Activated CD4-positive, CD25-positive, alpha-beta regulatory T cell (primary cell): Measurements from ENCODE around the gene MVB12B.
"Not testable (repeated sequence)": the region's sequence is repeated elsewhere in the genome, so short reads cannot be mapped to it uniquely, and the experiment has no call there.

Experiments used
- DNase-seq, 4 experiments: peaks; one replicate each; lab custom pipeline; 2025; lab: John Stamatoyannopoulos, UW

Gene MVB12B, protein sequence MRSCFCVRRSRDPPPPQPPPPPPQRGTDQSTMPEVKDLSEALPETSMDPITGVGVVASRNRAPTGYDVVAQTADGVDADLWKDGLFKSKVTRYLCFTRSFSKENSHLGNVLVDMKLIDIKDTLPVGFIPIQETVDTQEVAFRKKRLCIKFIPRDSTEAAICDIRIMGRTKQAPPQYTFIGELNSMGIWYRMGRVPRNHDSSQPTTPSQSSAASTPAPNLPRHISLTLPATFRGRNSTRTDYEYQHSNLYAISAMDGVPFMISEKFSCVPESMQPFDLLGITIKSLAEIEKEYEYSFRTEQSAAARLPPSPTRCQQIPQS

GRCh38 chr9:126326228-126327005 is at the start of gene MVB12B:
TSS of gene MVB12B (plus strand) at chr9:126326829. CDS start at chr9:126326930, 101 bp downstream.
- DNase-seq: peak in 3 of 4 experiments; percentile 14 to 31 (median 30)

DNA sequence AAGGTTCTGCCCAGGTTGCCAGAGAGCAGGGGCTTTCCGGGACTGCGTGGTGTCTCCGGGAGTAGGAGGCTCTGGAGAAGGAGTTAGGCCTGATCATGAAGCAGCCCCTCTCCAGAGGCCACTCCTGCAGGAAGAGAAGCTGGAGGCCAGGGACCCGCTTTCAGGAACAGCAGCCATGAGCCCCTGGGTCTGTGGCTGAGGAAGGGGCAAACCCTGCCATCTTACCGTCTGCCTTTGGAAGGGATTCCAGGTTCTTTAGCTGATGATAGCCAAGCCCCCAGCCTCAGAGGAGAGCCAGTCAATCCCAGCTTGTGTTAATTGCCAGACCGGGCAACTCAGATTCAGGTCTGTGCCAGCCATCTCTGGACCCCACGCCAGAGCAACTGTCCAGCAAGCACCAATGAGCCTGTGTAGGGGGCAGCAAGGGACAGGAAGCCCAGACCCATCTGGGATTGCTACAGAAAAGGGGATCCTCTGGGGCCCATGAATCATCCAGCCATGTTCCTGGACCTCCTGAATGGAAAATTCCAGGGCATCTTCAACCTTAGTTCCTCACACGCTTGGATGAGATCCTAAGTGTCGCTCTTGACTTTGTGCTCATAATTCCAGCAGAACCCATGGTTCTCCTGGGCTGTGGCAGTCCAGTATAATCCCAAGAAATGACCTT is 42.7 kb upstream of the MVB12B start:
- no peak for DNase-seq

GRCh38 chr9:126285652-126286051 is 41.0 kb upstream of the MVB12B start:
- DNase-seq: not testable (repeated sequence)

DNA sequence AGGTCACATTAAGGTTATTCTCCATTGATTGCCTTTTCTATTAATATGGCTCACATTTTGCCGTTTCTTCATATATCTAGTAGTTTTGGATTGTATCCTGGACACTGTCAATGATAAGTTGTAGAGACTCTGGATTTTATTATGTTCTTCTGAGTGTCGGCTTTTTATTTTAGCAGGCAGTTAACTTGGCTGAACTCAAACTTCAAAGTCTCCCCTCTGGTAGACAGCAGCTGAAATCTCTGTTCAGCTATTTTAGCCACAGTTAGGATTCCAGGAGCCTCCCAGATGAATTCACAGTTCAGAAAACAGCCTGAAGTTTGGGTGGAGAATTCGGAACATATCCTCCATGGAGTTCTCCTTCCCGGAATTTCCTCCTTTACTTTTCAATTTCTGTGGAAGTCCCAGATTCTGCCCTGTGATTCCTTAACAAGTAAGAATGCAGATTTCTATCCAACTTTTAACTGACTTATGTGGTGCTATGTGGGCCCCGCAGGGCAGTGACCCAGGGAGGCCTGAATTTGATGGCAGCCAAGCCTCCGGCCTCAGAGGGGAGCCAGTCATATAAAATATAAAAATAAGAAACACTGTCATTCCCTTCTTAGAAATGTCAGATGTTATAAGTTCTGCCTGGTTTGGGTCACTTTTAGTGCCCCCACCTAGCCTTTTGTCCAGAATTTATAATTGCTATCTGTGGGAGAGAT is 39.3 kb upstream of the MVB12B start:
- DNase-seq: no peak

- DNase-seq: no peak
These were observed 35.8 kb upstream of the MVB12B start for GRCh38 chr9:126290871-126291270.

- no peak for DNase-seq
These were observed 34.7 kb upstream of the MVB12B start for GRCh38 chr9:126291925-126292324.

GRCh38 chr9:126292736-126293521 is 33.7 kb upstream of the MVB12B start:
- no peak for DNase-seq

DNA sequence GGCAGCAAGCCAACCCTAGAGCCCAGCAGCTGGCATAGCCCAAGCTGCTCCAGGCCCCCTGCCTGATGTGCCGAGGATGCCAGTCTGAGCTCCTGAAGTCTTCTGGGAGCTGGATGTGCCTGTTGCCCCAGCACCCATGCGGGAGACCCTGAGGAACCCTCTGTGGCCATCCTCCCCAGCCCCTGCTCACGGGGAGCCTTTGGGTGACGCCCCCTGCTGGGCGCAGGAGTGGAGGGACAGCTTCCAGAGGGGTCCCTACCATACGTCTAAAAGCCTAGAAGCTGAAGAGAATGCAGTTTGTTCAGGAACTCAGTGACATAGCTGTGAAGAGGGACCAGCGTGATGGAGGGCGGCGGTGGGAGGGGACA is 33.1 kb upstream of the MVB12B start:
- no peak for DNase-seq

DNA sequence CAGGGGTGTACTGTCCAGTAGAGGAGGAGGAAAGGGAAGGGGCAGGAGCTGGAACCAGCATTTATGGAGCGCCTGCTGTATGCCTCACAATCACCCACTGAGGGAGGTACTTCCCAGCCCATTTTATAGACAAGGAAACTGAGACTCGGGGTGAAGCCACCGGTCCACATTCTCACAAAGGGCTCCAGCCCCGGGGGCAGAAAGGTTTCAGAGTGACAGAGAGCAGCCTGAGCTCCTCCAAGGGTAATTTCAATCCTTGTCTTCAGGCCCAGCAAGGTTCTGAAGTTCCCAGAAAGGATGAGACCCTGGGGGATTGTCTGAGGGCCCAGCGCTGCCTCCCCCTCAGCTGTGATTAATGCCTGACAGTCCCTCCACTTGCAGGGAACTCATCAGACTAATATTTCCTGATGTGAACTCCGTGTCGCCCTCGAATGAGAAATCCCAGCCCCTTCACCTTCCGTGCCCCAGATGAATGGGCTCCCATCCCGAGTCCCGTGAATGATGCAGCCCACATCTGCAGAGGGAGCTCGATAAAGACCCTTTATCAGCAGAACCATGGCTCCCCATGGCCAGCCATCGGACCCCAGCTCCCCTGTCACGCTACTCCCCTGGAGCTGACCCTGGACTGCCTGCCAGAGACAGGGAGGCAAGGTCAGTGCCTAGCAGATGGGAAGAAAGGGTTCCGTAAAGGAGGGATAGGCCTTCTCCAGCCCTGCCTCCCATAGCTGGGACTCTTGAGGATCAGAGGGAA is 32.1 kb upstream of the MVB12B start:
- DNase-seq: no peak

DNA sequence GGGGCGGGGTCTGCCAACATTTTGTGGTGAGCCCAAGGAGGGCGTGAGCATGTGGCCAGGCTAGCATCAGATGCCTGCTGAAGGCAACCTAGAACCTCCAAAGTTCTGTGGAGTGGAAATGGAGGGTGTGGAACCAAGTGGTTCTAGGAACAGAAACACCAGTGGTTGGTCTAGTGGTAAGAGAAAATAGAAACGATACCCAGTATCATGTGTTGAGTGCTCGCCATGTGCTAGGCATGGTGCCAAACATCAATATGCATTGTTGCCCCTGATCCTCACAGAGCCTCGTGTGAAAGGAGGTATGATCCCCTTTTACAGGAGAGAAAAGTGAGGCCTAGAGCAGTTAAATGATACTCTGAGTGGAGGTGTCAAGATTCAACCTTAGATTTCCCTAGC is 31.5 kb upstream of the MVB12B start:
- no peak for DNase-seq

DNA sequence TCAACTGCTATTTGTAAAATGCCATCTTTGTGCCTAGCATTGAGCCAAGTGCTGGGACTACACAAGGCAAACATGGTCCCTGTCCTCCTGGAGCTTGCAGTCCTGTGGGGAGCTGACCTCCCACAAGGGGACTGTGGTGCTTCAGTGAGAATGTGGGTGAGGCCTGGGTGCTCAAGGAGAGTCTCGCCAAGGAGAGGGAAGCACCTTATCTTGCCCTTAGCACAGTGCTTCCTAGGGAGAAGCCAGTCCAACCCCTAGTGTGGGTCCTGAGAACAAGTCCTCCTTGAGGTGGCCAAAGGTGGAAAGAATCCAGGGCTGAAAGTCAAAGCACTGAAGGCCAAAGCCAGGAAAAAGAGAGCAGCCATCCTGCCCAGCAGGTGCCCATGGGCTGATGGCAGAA is 31.1 kb upstream of the MVB12B start:
- no peak for DNase-seq

GRCh38 chr9:126295936-126296600 is 30.6 kb upstream of the MVB12B start:
- no peak for DNase-seq

- no peak for DNase-seq
These were observed 29.9 kb upstream of the MVB12B start for GRCh38 chr9:126296687-126297086.

DNA sequence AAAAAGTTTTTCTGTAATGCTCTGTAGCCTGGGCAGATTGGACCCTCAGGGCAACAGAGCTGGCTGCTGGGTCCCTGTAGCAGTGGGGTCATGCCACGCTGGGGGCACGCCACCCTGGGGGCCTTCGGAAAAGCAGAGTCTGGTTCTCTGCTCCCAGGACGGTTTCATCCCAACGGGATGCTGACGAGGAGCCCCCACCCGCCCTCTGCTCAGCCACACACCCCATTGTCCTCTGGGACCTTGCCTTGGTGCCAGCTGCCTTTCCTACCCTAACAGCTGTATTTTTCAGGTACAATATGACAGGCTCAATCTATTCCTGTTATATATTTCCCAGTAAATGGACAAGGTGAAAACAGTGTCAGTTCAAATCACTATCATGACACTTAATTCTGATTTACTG is 29.0 kb upstream of the MVB12B start:
- no peak for DNase-seq

DNA sequence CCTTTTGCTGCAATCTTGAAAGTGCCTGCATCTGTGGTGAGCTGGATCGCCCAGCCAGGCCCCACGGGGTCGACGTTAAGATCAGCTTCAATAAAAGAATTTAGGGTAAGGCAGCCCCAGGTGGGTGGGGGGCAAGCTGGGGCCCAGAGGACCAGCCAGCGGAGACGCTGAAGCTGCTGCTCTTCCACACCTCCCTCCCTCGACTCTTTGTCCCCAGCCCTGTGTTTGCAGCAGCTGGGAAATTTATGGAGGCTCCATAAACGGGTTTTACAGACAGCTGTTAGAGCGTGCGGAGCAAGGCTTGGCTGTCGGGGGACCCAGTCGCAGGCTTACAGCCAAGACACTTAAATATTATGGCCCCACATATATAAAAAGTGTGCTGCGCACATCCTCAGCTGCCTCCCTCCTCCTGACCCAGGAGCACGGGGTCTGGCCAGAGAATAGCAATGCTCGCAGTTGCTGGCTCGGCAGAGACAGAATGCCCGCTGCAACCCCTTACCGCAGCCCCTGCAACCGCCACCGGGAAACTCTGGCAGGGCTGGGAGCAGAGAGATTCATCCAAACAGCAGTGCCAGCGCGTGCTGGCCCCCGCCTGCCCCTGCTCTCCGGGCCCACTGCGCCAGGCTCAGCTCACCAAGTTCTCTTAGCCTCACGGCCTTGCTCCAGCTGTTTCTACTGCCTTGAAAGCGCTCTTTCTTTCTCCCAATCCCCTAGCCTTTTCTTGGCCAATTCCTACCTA is 28.4 kb upstream of the MVB12B start:
- no peak for DNase-seq

GRCh38 chr9:126299706-126300276 is 26.8 kb upstream of the MVB12B start:
- DNase-seq: no peak

GRCh38 chr9:126301196-126301595 is 25.4 kb upstream of the MVB12B start:
- no peak for DNase-seq

- DNase-seq: peak in 2 of 4 experiments; percentile 13 to 17
These were observed 24.5 kb upstream of the MVB12B start for GRCh38 chr9:126301985-126302603.

- no peak for DNase-seq
These were observed 23.9 kb upstream of the MVB12B start for GRCh38 chr9:126302730-126303129.
